Measurements from ENCODE around the gene C12orf42. TPM values are rescaled to one million over a fixed set of nuclear protein-coding genes. Genes with fewer than 3 reads are reported as not detected.
A peak's percentile ranks its signal among the peaks of the same experiment; 100 is the strongest.

Gene C12orf42
- total RNA-seq, 8 experiments from 2014 or later: 0.14 to 1.1 (median 0.23) TPM; not detected in 4

DNA sequence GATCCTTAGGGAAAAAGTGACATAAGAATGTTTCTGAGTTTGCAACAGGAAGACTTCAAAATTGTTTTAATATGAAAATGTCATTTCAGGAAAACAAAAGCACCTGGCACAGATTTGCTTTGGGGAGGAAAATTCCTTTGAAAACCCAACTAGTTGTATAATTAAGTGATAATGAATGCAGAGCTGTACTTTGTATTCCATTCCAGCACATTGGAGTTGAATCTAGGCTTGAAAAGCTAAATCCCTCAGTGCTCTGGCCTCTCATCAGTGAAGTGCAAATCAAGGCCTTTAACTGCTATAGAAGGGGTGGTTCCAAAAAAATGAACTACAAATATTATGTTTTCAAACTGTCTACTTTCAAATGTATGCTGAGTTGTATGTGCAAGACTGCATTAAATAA, 19.6 kb upstream of the C12orf42 start:
- ATAC-seq (replicated peaks in 6 of 8): no peak
- in situ Hi-C loops (cut with MboI; ENCODE audit: low pct_unique_long_range_greater_than_20kb in 2 of 9, low sequenced_read_pairs in 9 of 9, unreplicated experiment in 9 of 9): no loop called here
- no peak overlapping the region for H3K4me3 ChIP-seq
- H3K27ac ChIP-seq: no peak overlapping the region
- H3K4me1 ChIP-seq (replicated peaks in 1 of 2): no peaks in the 10 kb centered on the region

DNA sequence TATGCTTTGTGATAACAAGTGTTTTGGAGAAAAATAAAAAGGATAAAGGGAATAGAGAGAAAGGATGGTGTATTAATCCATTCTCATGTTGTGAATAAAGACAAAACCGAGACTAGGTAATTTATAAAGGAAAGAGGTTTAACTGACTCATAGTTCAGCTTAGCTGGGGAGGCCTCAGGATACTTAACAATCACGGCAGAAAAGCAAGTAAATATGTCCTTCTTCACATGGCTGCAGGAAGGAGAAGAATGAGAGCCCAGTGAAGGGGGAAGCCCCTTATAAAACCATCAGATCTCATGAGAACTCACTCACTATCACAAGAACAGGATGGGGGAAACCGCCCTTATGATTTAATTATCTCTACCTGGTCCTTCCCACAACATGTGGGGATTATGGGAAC, 18.1 kb upstream of the C12orf42 start:
- WGBS, 10 experiments: 0 to 84% (median 75%) methylated on average over 2 to 3 of the region's 3 CpGs; no CpG with 5 or more reads in 1 of the 10 experiments
- Histone ChIP-seq H3K27ac (no peak overlapping the region), H3K4me1 (replicated peaks in 1 of 2) (no peaks in the 10 kb centered on the region), H3K4me3 (no peak overlapping the region)
- in situ Hi-C loops (cut with MboI; ENCODE audit: low pct_unique_long_range_greater_than_20kb in 2 of 9, low sequenced_read_pairs in 9 of 9, unreplicated experiment in 9 of 9): no loop called here
- ATAC-seq (replicated peaks in 6 of 8): no peak

DNA sequence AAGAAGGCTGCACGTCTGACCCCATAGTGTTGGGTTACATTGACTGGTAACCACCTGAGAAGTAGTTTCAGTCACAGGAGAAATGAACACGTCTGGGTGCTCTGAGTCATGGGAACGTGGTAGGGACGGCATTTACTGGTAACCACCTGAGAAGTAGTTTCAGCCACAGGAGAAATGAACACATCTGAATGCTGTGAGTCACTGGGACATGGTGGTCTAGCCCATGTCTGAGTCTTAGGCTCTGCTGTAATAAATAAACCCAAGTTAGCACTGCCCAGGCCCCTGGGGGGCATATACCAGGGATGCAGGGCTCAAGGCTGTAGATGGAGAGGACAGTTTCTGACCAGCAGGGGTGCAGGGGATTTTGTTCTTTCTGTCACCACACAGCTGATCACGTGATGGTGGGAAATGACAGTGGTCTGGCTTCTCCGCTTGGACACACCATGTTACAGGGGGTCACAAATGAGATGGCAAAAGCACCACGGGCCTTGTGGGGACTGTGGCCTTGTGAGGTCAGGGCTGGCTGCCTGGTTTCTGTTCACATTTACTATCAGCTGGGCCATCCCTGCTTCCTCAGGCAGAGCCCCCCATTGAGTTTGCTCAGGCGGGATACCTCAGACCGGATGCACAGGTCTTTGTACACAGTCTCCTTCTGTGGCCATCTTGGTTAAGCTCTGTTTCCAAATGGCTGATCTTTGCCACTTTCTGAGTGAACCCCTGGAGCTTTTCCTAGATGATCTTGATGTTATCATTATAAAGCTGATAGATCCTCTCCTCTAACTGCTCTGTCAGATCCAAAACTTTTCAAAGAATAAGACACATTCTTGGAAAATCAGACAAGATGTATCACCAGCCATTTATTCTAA, 9.8 kb upstream of the C12orf42 start:
- no peak for ATAC-seq (replicated peaks in 6 of 8)
- Histone ChIP-seq H3K27ac (no peak overlapping the region), H3K4me1 (replicated peaks in 1 of 2) (no peaks in the 10 kb centered on the region), H3K4me3 (no peak overlapping the region)
- WGBS, 10 experiments: 63 to 100% (median 89%) methylated on average over 1 to 6 of the region's 9 CpGs; no CpG with 5 or more reads in 4 of the 10 experiments
- in situ Hi-C loops (cut with MboI; ENCODE audit: low pct_unique_long_range_greater_than_20kb in 2 of 9, low sequenced_read_pairs in 9 of 9, unreplicated experiment in 9 of 9): no loop called here

DNA sequence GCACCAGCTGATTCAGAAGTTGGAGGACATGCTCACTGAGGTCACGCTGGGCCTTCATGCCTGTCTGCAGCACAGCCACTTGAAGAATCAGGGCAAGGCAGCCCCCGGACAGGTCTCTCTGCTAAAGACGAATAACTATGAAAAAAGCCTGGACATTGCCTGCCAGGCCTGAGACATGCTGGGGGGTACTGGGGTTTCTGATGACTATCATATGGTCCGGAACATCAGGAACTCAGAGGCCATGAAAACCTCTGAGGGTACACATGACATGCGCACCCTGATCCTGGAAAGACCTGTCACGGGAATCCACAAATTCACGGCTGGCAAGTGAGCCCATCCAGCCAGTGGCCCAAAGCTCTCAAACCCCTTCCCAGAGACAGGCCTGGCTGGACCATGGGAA, 8.8 kb upstream of the C12orf42 start:
- ATAC-seq (replicated peaks in 6 of 8): no peak
- Histone ChIP-seq H3K4me1 (replicated peaks in 1 of 2) (no peaks in the 10 kb centered on the region), H3K27ac (no peak overlapping the region), H3K4me3 (no peak overlapping the region)
- WGBS, 10 experiments: 59 to 94% (median 82%) methylated on average over 2 to 5 of the region's 7 CpGs; no CpG with 5 or more reads in 5 of the 10 experiments
- in situ Hi-C loops (cut with MboI; ENCODE audit: low pct_unique_long_range_greater_than_20kb in 2 of 9, low sequenced_read_pairs in 9 of 9, unreplicated experiment in 9 of 9): no loop called here

DNA sequence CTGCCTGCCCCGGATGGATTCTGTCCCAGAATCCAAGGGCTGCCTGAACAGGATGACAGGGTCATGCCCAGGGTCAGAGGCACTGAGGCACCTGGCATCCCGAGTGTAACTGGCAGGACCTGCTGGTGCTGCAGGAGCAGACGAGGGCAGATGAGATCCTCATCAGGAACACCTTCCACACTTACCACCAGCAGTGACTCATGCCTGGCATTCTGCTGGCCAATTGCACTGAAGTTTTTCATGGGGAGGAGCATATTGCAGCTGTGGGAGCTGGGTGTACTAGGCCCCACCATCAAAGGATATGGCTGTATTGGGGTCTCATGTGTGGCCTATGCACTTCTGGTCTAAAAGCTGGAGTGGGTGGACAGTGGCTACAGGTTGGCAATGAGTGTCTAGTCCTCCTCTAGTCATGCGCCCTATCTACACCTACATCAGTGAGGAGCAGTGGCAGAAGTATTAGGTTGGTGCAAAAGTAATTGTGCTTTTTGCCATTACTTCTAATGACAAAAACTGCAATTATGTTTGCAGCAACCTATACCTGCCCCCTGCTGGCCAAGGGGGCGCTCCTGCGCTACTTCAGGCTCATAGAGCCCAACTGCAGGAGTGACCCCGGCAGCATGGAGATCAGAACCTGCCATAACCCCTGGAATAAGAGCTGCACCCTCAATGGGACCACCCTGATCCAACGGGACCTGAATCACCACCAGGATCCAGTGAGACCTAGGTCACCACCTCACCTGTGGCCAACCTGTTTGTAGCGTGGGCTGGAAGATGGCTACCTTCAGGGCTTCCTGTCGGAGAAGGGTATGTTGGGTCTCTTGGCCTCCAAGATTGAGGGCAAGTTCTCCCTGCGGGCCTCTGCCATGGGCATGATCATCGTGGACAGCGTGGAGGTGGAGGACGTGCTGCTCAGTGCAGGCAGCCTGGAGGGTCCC, 8.0 kb upstream of the C12orf42 start:
- peak in 5 of 8 experiments; percentile 25 to 73 (median 49) for ATAC-seq (replicated peaks in 6 of 8)
- 67 to 100% (median 93%) methylated on average over 1 to 4 of the region's 14 CpGs; no CpG with 5 or more reads in 3 of the 10 experiments for WGBS, 10 experiments
- no peak overlapping the region for H3K4me3 ChIP-seq
- in situ Hi-C loops (cut with MboI; ENCODE audit: low pct_unique_long_range_greater_than_20kb in 2 of 9, low sequenced_read_pairs in 9 of 9, unreplicated experiment in 9 of 9): no loop called here
- no peaks in the 10 kb centered on the region for H3K4me1 ChIP-seq (replicated peaks in 1 of 2)
- H3K27ac ChIP-seq: no peak overlapping the region

DNA sequence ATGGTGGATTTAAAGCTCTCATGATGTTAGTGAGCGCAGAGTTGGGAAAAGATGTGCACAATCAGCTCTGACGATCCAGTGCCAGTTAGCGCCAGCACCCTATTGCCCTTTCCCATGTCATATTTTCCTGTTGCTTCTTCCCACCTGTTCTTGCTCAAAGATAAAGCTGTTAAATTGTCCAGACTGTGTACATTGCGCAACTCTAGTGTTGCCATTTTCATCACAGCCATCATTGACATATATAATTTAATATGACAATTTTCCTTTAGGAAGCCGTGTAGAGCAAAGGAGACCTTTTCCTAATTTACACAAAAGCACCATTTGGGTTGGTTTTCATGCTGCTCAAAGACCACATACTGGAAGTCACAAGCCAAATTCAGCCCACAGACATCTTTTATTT, 5.7 kb upstream of the C12orf42 start:
- H3K4me1 ChIP-seq (replicated peaks in 1 of 2): peaks cover 0 to under 1% of the 10 kb centered on the region in 2 donors
- H3K27ac ChIP-seq: no peak overlapping the region
- no peak for ATAC-seq (replicated peaks in 6 of 8)
- no peak overlapping the region for H3K4me3 ChIP-seq
- 0 to 100% (median 81%) methylated on average over 1 to 4 of the region's 5 CpGs; no CpG with 5 or more reads in 1 of the 10 experiments for WGBS, 10 experiments
- in situ Hi-C loops (cut with MboI; ENCODE audit: low pct_unique_long_range_greater_than_20kb in 2 of 9, low sequenced_read_pairs in 9 of 9, unreplicated experiment in 9 of 9): no loop called here

DNA sequence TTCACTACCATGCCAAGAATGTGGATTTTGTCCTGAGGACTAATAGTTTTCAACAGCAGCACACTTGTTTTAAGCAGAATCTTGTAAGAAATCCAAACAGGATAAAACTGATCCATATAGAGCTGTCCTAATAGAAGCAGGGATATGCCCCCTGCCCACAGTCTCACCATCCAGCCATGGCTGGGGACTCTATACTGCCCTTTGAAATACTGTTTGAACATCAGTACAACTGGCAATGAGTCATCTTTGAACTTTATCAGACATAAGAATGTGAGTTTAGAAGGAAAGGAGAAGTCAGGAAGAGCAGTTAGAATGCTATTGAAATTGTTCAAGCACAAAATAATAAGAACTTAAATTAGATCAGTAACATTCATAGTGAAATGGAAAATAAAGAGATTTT, 3.8 kb upstream of the C12orf42 start:
- in situ Hi-C loops (cut with MboI; ENCODE audit: low pct_unique_long_range_greater_than_20kb in 2 of 9, low sequenced_read_pairs in 9 of 9, unreplicated experiment in 9 of 9): no loop called here
- Histone ChIP-seq H3K4me3 (no peak overlapping the region), H3K4me1 (replicated peaks in 1 of 2) (peaks cover 3 to 12% of the 10 kb centered on the region in 2 donors), H3K27ac (no peak overlapping the region)
- no peak for ATAC-seq (replicated peaks in 6 of 8)

DNA sequence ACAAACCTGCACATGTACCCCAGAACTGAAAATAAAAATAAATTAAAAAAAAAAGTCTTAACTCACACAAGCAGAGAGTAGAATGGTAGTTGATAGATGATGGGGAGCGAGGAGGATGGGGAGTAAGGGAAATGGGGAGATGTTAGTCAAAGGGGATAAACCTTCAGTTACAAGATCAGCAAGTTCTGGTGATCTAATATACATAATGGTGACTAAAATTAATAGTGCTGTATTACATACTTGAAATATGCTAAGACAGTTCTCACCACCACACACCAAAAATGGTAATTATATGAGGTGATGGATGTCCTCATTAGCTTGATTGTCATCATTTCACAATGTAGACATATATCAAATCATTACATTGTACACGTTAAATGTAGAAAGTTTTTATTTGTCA, 3.2 kb upstream of the C12orf42 start:
- H3K4me1 ChIP-seq (replicated peaks in 1 of 2): peaks cover 6 to 18% of the 10 kb centered on the region in 2 donors
- H3K27ac ChIP-seq: no peak overlapping the region
- in situ Hi-C loops (cut with MboI; ENCODE audit: low pct_unique_long_range_greater_than_20kb in 2 of 9, low sequenced_read_pairs in 9 of 9, unreplicated experiment in 9 of 9): no loop called here
- no peak for ATAC-seq (replicated peaks in 6 of 8)
- H3K4me3 ChIP-seq: no peak overlapping the region
- 0 to 100% (median 80%) methylated on average over 1 to 2 of the region's 2 CpGs for WGBS, 10 experiments

DNA sequence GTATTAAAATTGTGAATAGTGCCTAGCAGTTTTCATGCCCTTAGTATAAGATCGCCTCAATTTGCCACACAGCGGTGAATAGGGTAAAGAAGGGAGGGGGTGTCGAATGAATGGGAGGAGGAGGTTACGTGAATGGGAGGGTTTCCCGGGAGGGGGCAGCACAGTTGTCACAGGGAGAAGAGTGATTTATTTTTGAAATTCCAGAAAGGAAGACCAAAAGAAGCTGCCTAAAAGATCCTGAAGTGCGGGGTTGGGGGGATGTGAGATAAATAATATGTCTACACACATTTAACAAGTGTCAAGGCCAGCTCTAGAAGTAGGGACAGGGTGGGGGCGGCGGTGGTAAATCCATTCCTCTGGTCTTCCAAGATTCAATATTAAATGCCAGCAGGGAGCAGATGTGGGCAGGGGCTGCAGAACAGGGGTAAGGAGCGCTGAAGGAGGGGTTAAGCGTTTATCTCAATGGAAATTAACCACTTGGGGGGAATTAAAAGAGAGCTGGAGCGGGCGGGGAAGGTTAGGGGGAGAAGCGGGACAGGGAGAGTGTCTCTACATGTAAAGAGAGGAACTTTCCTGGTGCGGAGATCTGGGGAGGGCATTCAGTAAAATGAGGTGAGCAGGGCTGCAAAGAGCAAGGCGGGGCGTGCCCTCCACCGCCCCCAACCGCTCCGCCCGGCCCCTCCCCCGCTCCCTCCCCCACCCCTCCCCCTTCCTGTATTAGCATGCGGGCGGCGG, 867 bp downstream of the C12orf42 start:
- 0 to 20% (median 0%) methylated on average over 1 to 4 of the region's 24 CpGs; no CpG with 5 or more reads in 6 of the 10 experiments for WGBS, 10 experiments
- Histone ChIP-seq H3K4me3 (peak overlapping the region; percentile 41 to 54 (median 48)), H3K4me1 (replicated peaks in 1 of 2) (peaks cover 6 to 21% of the 10 kb centered on the region in 2 donors), H3K27ac (no peak overlapping the region)
- ATAC-seq (replicated peaks in 6 of 8): peak in 5 of 8 experiments; percentile 1 to 34 (median 8)
- in situ Hi-C loops (cut with MboI; ENCODE audit: low pct_unique_long_range_greater_than_20kb in 2 of 9, low sequenced_read_pairs in 9 of 9, unreplicated experiment in 9 of 9): no loop called here

DNA sequence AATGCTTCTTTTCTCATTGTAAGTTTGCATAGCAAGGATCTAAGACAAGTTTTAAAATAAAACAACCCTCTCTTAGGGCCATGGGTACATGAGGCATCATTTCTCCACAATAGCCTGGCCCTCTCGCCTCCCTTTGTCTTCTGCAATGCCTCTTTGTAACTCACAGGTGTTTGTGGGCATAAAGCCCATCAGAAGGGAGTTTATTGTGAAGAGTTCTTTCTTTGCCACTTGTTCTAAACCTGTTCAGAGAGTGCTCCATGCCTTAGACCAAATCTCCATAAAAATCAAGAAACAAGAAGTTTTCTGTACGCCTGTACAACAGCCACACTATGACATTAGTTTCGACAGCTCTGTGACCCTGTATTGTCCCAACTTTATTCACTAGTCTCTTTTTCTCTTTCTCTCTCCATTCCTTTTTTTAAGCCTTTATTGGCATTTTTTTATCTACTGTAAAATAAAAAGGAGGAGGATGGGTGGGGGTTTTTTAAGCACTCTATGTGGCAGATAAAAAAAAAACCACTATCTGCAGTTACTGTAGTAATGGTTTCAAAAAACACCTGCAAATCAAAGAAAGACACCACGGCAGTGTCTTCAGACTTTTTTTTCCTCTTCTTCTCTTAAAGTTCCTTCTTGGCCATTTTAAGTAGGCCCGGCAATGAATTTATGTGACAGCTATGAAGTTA, 1.6 kb downstream of the C12orf42 start:
- 0 to 100% (median 46%) methylated on average over 1 to 5 of the region's 5 CpGs for WGBS, 10 experiments
- Histone ChIP-seq H3K4me1 (replicated peaks in 1 of 2) (peaks cover 6 to 21% of the 10 kb centered on the region in 2 donors), H3K4me3 (peak overlapping the region in 1 of 5 donors; percentile 48), H3K27ac (no peak overlapping the region)
- in situ Hi-C loops (cut with MboI; ENCODE audit: low pct_unique_long_range_greater_than_20kb in 2 of 9, low sequenced_read_pairs in 9 of 9, unreplicated experiment in 9 of 9): no loop called here
- ATAC-seq (replicated peaks in 6 of 8): no peak

DNA sequence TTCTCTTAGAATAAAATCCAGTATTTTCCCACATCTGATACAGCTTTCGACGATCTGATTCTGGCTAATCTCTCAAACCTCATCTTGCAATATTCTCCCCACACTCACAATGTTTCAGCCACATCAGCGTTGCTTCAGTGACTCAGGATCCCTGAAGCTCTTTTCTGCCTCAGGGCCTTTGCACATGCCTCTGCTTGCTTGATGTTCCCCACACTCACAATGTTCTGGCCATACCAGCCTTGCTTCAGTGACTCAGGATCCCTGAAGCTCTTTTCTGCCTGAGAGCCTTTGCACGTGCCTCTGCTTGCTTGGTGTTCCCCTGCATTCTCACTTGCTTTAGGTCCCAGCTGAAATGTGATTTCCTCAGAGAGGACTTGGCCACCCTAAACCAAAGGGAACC, 2.6 kb downstream of the C12orf42 start:
- in situ Hi-C loops (cut with MboI; ENCODE audit: low pct_unique_long_range_greater_than_20kb in 2 of 9, low sequenced_read_pairs in 9 of 9, unreplicated experiment in 9 of 9): no loop called here
- WGBS, 10 experiments: 0 to 100% (median 80%) methylated on average over 1 to 4 of the region's 4 CpGs; no CpG with 5 or more reads in 1 of the 10 experiments
- ATAC-seq (replicated peaks in 6 of 8): no peak

DNA sequence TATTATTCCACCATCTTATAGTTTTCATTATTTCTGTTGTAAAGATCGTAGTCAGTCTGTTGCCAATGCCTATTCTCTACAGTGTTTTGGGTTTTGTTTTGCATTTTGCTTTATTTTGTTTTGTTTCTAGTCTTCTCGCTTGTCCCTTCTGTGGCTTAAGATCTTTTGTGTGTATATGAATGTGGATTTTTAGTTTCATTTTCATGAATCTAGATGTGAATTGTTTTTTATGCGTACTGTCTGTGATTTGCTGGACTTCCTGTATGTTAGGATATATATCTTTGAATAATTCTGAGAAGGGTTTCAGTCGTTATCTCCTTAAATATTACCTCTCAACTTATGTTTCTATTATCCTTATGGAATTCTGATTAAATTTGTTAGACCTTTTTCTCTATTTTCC, 13.4 kb downstream of the C12orf42 start:
- Histone ChIP-seq H3K27ac (no peak overlapping the region), H3K4me1 (replicated peaks in 1 of 2) (no peaks in the 10 kb centered on the region), H3K4me3 (no peak overlapping the region)
- in situ Hi-C loops (cut with MboI; ENCODE audit: low pct_unique_long_range_greater_than_20kb in 2 of 9, low sequenced_read_pairs in 9 of 9, unreplicated experiment in 9 of 9): no loop called here
- WGBS, 10 experiments: 14 to 89% (median 61%) methylated on average over 2 to 4 of the region's 4 CpGs
- no peak for ATAC-seq (replicated peaks in 6 of 8)

More for the DNA sequence above, 2.6 kb downstream of the C12orf42 start:
- H3K27ac ChIP-seq: no peak overlapping the region
- H3K4me1 ChIP-seq (replicated peaks in 1 of 2): peaks cover 6 to 21% of the 10 kb centered on the region in 2 donors
- H3K4me3 ChIP-seq: no peak overlapping the region
